Endothelial cell of umbilical vein (primary cell): Measurements from ENCODE around the gene NPDC1. TPM values are rescaled to one million over a fixed set of nuclear protein-coding genes. Genes with fewer than 3 reads are reported as not detected.

Experiments used
- BruUV-seq: library from RNA; stranded (reverse); fragments of 400-500 nt; replicated peaks from 2 replicates; lab custom pipeline; 2021; lab: Mats Ljungman, UMichigan
- CTCF ChIA-PET: fragments of 300-600, 350-600 bp; sonication (Branson Sonifier 250); formaldehyde crosslinking; loops from one replicate; lab custom pipeline; 2021; ENCODE audit warnings: antibody characterized with exemption, inconsistent platforms; lab: Charles Lee
- POLR2A ChIA-PET: fragments of 300-600, 350-600 bp; sonication (Branson Sonifier 250); formaldehyde crosslinking; loops from one replicate; lab custom pipeline; 2021; ENCODE audit warnings: antibody characterized with exemption, inconsistent platforms; lab: Charles Lee
- DNase-seq: peaks from one replicate; pipeline ENCODE4 v3.0.0-alpha.2; 2011; ENCODE audit warnings: low read depth, low spot score
- FAIRE-seq: peaks from 2 replicates; lab custom pipeline; 2011; peaks lifted over from hg19 to GRCh38; lab: Jason Lieb, UNC
- H2AFZ ChIP-seq: 2 replicates; pipeline ENCODE4 v1.6.0; 2012; ENCODE audit warnings: low read depth, low read length, control low read depth, inconsistent platforms
- H3K27ac ChIP-seq: 2 replicates; pipeline ENCODE4 v1.5.1; 2011; ENCODE audit warnings: low read depth, mild to moderate bottlenecking, control low read depth, low read length, moderate library complexity; ENCODE audit not compliant: insufficient read depth
- H3K27me3 ChIP-seq, 2 experiments: 2 replicates each; pipeline versions ENCODE4 v1.6.0 to v1.6.1; 2011; ENCODE audit warnings: low read length in 2 of 2, mixed read lengths in 1 of 2; ENCODE audit not compliant: control insufficient read depth in 2 of 2, insufficient read depth in 2 of 2
- H3K36me3 ChIP-seq, 2 experiments: 2 replicates in 1 of 2; 3 replicates in 1 of 2; pipeline ENCODE4 v1.5.1; 2011; ENCODE audit warnings: low read length in 2 of 2, mild to moderate bottlenecking in 1 of 2, moderate library complexity in 1 of 2; ENCODE audit not compliant: control insufficient read depth in 2 of 2, insufficient read depth in 2 of 2; ENCODE audit errors: extremely low read depth in 1 of 2
- H3K4me1 ChIP-seq: 3 replicates; pipeline ENCODE4 v1.5.1; 2011; ENCODE audit warnings: mild to moderate bottlenecking, low read length; ENCODE audit not compliant: control insufficient read depth, insufficient read depth; ENCODE audit errors: extremely low read depth
- H3K4me2 ChIP-seq: 2 replicates; pipeline ENCODE4 v1.6.1; 2011; ENCODE audit warnings: low read length, control low read depth, mixed read lengths; ENCODE audit not compliant: insufficient read depth
- H3K4me3 ChIP-seq, 3 experiments: fragments of 200-600 bp in 1 of 3; sonication (generic), shearing (Covaris generic) in 1 of 3; replicated peaks in 1 of 3; 2 replicates each; pipeline ENCODE4 v1.5.1; 2011 to 2016; ENCODE audit warnings: control low read depth in 3 of 3, low read length in 3 of 3, mild to moderate bottlenecking in 2 of 3, inconsistent platforms in 1 of 3, low read depth in 1 of 3, moderate library complexity in 1 of 3; ENCODE audit not compliant: insufficient read depth in 1 of 3
- H3K79me2 ChIP-seq: 2 replicates; pipeline ENCODE4 v1.6.0; 2012; ENCODE audit warnings: low read length, inconsistent platforms; ENCODE audit not compliant: control insufficient read depth, insufficient read depth
- H3K9ac ChIP-seq: replicated peaks from 2 replicates; pipeline ENCODE3; 2011; ENCODE audit warnings: low read length, control low read depth; ENCODE audit not compliant: insufficient read depth; ENCODE audit errors: extremely low read depth
- H3K9me1 ChIP-seq: replicated peaks from 3 replicates; pipeline ENCODE4 v1.6.0; 2011; ENCODE audit warnings: mild to moderate bottlenecking, low read length; ENCODE audit not compliant: control insufficient read depth, insufficient read depth; ENCODE audit errors: extremely low read depth
- H3K9me3 ChIP-seq: replicated peaks from 2 replicates; pipeline ENCODE4 v1.5.1; 2012; ENCODE audit warnings: low read length, inconsistent platforms; ENCODE audit not compliant: control insufficient read depth, insufficient read depth
- H4K20me1 ChIP-seq: replicated peaks from 2 replicates; pipeline ENCODE3; 2011; ENCODE audit warnings: mild to moderate bottlenecking, low read length; ENCODE audit not compliant: control insufficient read depth, insufficient read depth; ENCODE audit errors: extremely low read depth
- CTCF ChIP-seq, 2 donors: IDR thresholded peaks; 1 replicate in 1 of 2; 2 replicates in 1 of 2; pipeline ENCODE4 v1.5.1; 2011; ENCODE audit warnings: low read length in 2 of 2, mild to moderate bottlenecking in 2 of 2, moderate library complexity in 2 of 2, control low read depth in 1 of 2, inconsistent platforms in 1 of 2, low read depth in 1 of 2; ENCODE audit not compliant: insufficient read depth in 1 of 2; ENCODE audit errors: extremely low read depth in 1 of 2
- FOS ChIP-seq: IDR thresholded peaks from 2 replicates; pipeline ENCODE4 v1.6.1; 2011; ENCODE audit warnings: mild to moderate bottlenecking, low read length, moderate library complexity, borderline replicate concordance; ENCODE audit not compliant: insufficient read depth
- GATA2 ChIP-seq: IDR thresholded peaks from 2 replicates; pipeline ENCODE4 v1.7.0; 2011; ENCODE audit warnings: low read depth, mild to moderate bottlenecking, moderate library complexity, mixed read lengths, low read length; ENCODE audit not compliant: insufficient read length, insufficient read depth
- MYC ChIP-seq: IDR thresholded peaks from one replicate; pipeline ENCODE4 v1.6.1; 2011; ENCODE audit warnings: mild to moderate bottlenecking, low read depth, low read length
- dilution Hi-C: fragments of 300-500 bp; cut with MboI; formaldehyde crosslinking; loops from one replicate; pipeline ENCODE4 v1.15.0; 2019; ENCODE audit warnings: low sequenced_read_pairs; ENCODE audit not compliant: extremely low pct_ligation_motif_present
- intact Hi-C: fragments of 100-400 bp; cut with micrococcal nuclease; formaldehyde crosslinking; loops from one replicate; pipeline ENCODE4 v1.10.0; 2022
- polyA plus RNA-seq, 4 experiments: library from polyadenylated mRNA; depleted of rRNA in 3 of 4; stranded (reverse) in 3 of 4; unstranded in 1 of 4; fragments of >200 nt; gene quantifications; 2 replicates each; pipeline versions ENCODE4 v1.2.1 to v1.2.3, GENCODE V29; 2011 to 2012; ENCODE audit warnings: missing spikeins in 1 of 4
- total RNA-seq: library from RNA; stranded (reverse); gene quantifications from 2 replicates; pipeline ENCODE4 v1.2.3, GENCODE V29; 2021

Gene NPDC1
- total and polyA plus RNA-seq, 2 donors (not counting 3 experiments of a cell fraction or from before 2014, with no cell fraction given): 115 to 181 TPM

GRCh38 chr9:137011907-137012675 lies 33.9 kb downstream of the NPDC1 start:
- intact Hi-C loops: no loop called here
- TF ChIP-seq CTCF (IDR thresholded peaks at IDR 0.05; ENCODE audit: extremely low read depth in 1 of 2, insufficient read depth in 1 of 2, low read depth in 1 of 2, low read length in 2 of 2): no peak
- no peak for TF ChIP-seq FOS
- no peak for TF ChIP-seq GATA2
- TF ChIP-seq MYC: no peak
- no peaks in the 10 kb centered on the region for H3K9me3 ChIP-seq
- H4K20me1 ChIP-seq: no peaks in the 10 kb centered on the region
- H3K9me1 ChIP-seq: no peaks in the 10 kb centered on the region
- H3K36me3 ChIP-seq: no peaks in the 10 kb centered on the region
- no peaks in the 10 kb centered on the region for H3K79me2 ChIP-seq
- no peaks in the 10 kb centered on the region for H3K4me1 ChIP-seq
- H2AFZ ChIP-seq: no peak overlapping the region
- H3K27me3 ChIP-seq: no peaks in the 10 kb centered on the region
- H3K9ac ChIP-seq: no peak overlapping the region
- no peak overlapping the region for H3K4me2 ChIP-seq
- FAIRE-seq (no peak), DNase-seq (no peak)
- H3K4me3 ChIP-seq: no peak overlapping the region
- BruUV-seq: no TSS peak
- ChIA-PET POLR2A (no interaction called here), CTCF (interaction anchor here (1.4 to 1.7 kb wide), 2 partner anchors 17 to 23 kb away, joined by 3 to 4 read pairs; no protein-coding TSS in a partner anchor)
- H3K27ac ChIP-seq: no peak overlapping the region
- dilution Hi-C loops: no loop called here
